H9 (cell line): ENCODE results near the gene CILP2. TPM values are rescaled to one million over a fixed set of nuclear protein-coding genes. Genes with fewer than 3 reads are reported as not detected.

ENCODE experiments used
- DNase-seq: peaks from one replicate; pipeline ENCODE4 v3.0.0-alpha.2; 2017
- H2AFZ ChIP-seq: one replicate; pipeline ENCODE4 v1.6.1; 2013; ENCODE audit warnings: mild to moderate bottlenecking, low read length, control low read depth, moderate library complexity
- H2AK5ac ChIP-seq: 2 replicates; pipeline ENCODE4 v1.6.1; 2013; ENCODE audit warnings: low read length, control low read depth, mixed read lengths; ENCODE audit not compliant: insufficient read length
- H2BK120ac ChIP-seq: one replicate; pipeline ENCODE4 v1.6.1; 2013; ENCODE audit warnings: low read depth, mild to moderate bottlenecking, low read length, control low read depth, inconsistent platforms; ENCODE audit not compliant: poor library complexity, severe bottlenecking
- H2BK12ac ChIP-seq: 2 replicates; pipeline ENCODE4 v1.6.1; 2013; ENCODE audit warnings: low read length, control low read depth, mixed read lengths, low read depth; ENCODE audit not compliant: insufficient read length
- H2BK15ac ChIP-seq: 2 replicates; pipeline ENCODE4 v1.6.1; 2013; ENCODE audit warnings: low read depth, low read length, control low read depth
- H2BK20ac ChIP-seq: one replicate; pipeline ENCODE4 v1.6.1; 2013; ENCODE audit warnings: low read depth, mild to moderate bottlenecking, low read length, control low read depth, inconsistent platforms; ENCODE audit not compliant: poor library complexity, severe bottlenecking
- H2BK5ac ChIP-seq: 2 replicates; pipeline ENCODE4 v1.6.1; 2013; ENCODE audit warnings: low read length, control low read depth, mixed read lengths; ENCODE audit not compliant: insufficient read length
- H3K14ac ChIP-seq: 2 replicates; pipeline ENCODE4 v1.6.1; 2013; ENCODE audit warnings: low read length, control low read depth; ENCODE audit not compliant: insufficient read depth
- H3K18ac ChIP-seq: 2 replicates; pipeline ENCODE4 v1.6.1; 2013; ENCODE audit warnings: low read depth, mild to moderate bottlenecking, mixed read lengths, low read length, control low read depth; ENCODE audit not compliant: insufficient read length
- H3K23ac ChIP-seq: 2 replicates; pipeline ENCODE4 v1.6.1; 2013; ENCODE audit warnings: low read length, control low read depth, mixed read lengths, low read depth; ENCODE audit not compliant: insufficient read length
- H3K23me2 ChIP-seq: 2 replicates; pipeline ENCODE4 v1.6.1; 2013; ENCODE audit warnings: low read depth, mild to moderate bottlenecking, mixed read lengths, low read length, control low read depth; ENCODE audit not compliant: insufficient read length, poor library complexity, severe bottlenecking
- H3K27ac ChIP-seq: 2 replicates; pipeline ENCODE4 v1.5.1; 2013; ENCODE audit warnings: low read length, control low read depth, mixed read lengths, low read depth; ENCODE audit not compliant: insufficient read length
- H3K27me3 ChIP-seq: 2 replicates; pipeline ENCODE4 v1.6.1; 2013; ENCODE audit warnings: low read length, control low read depth, inconsistent platforms; ENCODE audit not compliant: insufficient read depth
- H3K4ac ChIP-seq: 2 replicates; pipeline ENCODE4 v1.6.1; 2013; ENCODE audit warnings: low read depth, mild to moderate bottlenecking, control low read depth, inconsistent platforms, low read length, moderate library complexity
- H3K4me1 ChIP-seq: 2 replicates; pipeline ENCODE4 v1.6.1; 2013; ENCODE audit warnings: low read length, control low read depth, inconsistent platforms; ENCODE audit not compliant: insufficient read depth
- H3K4me2 ChIP-seq: 2 replicates; pipeline ENCODE4 v1.6.1; 2013; ENCODE audit warnings: low read length, control low read depth, mixed read lengths; ENCODE audit not compliant: insufficient read length, insufficient read depth
- H3K56ac ChIP-seq: 2 replicates; pipeline ENCODE4 v1.6.1; 2013; ENCODE audit warnings: low read depth, mild to moderate bottlenecking, mixed read lengths, low read length, control low read depth; ENCODE audit not compliant: insufficient read length
- H3K79me1 ChIP-seq: 2 replicates; pipeline ENCODE4 v1.6.1; 2013; ENCODE audit warnings: low read depth, mild to moderate bottlenecking, moderate library complexity, low read length, control low read depth, inconsistent platforms; ENCODE audit not compliant: insufficient read depth, poor library complexity, severe bottlenecking
- H3K79me2 ChIP-seq: 2 replicates; pipeline ENCODE4 v1.6.1; 2013; ENCODE audit warnings: low read length, control low read depth, inconsistent platforms; ENCODE audit not compliant: insufficient read depth
- H3K9ac ChIP-seq: 2 replicates; pipeline ENCODE4 v1.6.1; 2013; ENCODE audit warnings: low read length, control low read depth, mixed read lengths; ENCODE audit not compliant: insufficient read length; ENCODE audit errors: extremely low read depth
- H3K9me3 ChIP-seq: one replicate; pipeline ENCODE4 v1.6.1; 2013; ENCODE audit warnings: low read depth, low read length, inconsistent platforms; ENCODE audit not compliant: control insufficient read depth
- H3T11ph ChIP-seq: one replicate; pipeline ENCODE4 v1.6.1; 2013; ENCODE audit warnings: mild to moderate bottlenecking, low read length, control low read depth, inconsistent platforms
- H4K20me1 ChIP-seq: one replicate; pipeline ENCODE4 v1.6.1; 2013; ENCODE audit not compliant: control insufficient read depth, insufficient read length, insufficient read depth
- H4K5ac ChIP-seq: 2 replicates; pipeline ENCODE4 v1.6.1; 2013; ENCODE audit warnings: low read depth, mild to moderate bottlenecking, mixed read lengths, low read length, control low read depth; ENCODE audit not compliant: insufficient read length
- H4K8ac ChIP-seq: replicated peaks from 2 replicates; pipeline ENCODE4 v1.6.1; 2013; ENCODE audit warnings: low read length, control low read depth, mixed read lengths, low read depth; ENCODE audit not compliant: insufficient read length
- H4K91ac ChIP-seq: 2 replicates; pipeline ENCODE4 v1.6.1; 2013; ENCODE audit warnings: low read depth, mild to moderate bottlenecking, moderate library complexity, mixed read lengths, low read length, control low read depth; ENCODE audit not compliant: insufficient read length
- H3K27ac Mint-ChIP-seq, 3 experiments: 2 replicates in 2 of 3; 3 replicates in 1 of 3; pipeline ENCODE4 v1.8.0; 2020 to 2021; ENCODE audit warnings: mixed read lengths in 3 of 3, mild to moderate bottlenecking in 1 of 3, moderate library complexity in 1 of 3
- H3K27me3 Mint-ChIP-seq: 2 replicates; pipeline ENCODE4 v1.8.0; 2021; ENCODE audit warnings: low read depth, mild to moderate bottlenecking, moderate library complexity, mixed read lengths
- H3K36me3 Mint-ChIP-seq, 3 experiments: 2 replicates in 2 of 3; 3 replicates in 1 of 3; pipeline ENCODE4 v1.8.0; 2020 to 2021; ENCODE audit warnings: low read depth in 3 of 3, mixed read lengths in 3 of 3; ENCODE audit not compliant: insufficient read depth in 1 of 3
- H3K4me1 Mint-ChIP-seq, 2 experiments: 2 replicates each; pipeline ENCODE4 v1.8.0; 2020; ENCODE audit warnings: mixed read lengths in 2 of 2
- H3K4me3 Mint-ChIP-seq, 2 experiments: 2 replicates in 1 of 2; 3 replicates in 1 of 2; pipeline ENCODE4 v1.8.0; 2020 to 2021; ENCODE audit warnings: mild to moderate bottlenecking in 2 of 2, mixed read lengths in 2 of 2, moderate library complexity in 1 of 2
- H3K9me3 Mint-ChIP-seq, 2 experiments: 2 replicates in 1 of 2; 3 replicates in 1 of 2; pipeline ENCODE4 v1.8.0; 2020; ENCODE audit warnings: mild to moderate bottlenecking in 2 of 2, mixed read lengths in 2 of 2, moderate library complexity in 1 of 2
- CTCF ChIP-seq: fragments of 200-600 bp; sonication (generic); conservative IDR thresholded peaks from 3 replicates; pipeline ENCODE4 v1.8.0; 2021; ENCODE audit warnings: antibody characterized with exemption, mild to moderate bottlenecking
- WGBS: extraction: QIAGEN DNeasy Blood & Tissue Kit; methylation state at CpG from one replicate; pipeline ENCODE4 v1.1.7; 2013; ENCODE audit warnings: missing lambda C conversion rate, low lambda C conversion rate, mixed read lengths; ENCODE audit not compliant: insufficient read length; ENCODE audit errors: extremely low coverage; 5-methylcytosine and 5-hydroxymethylcytosine counted together
- total RNA-seq: library from RNA; stranded (reverse); gene quantifications from 2 replicates; pipeline ENCODE4 v1.2.1, GENCODE V29; 2021

The CILP2 gene
- total RNA-seq, 1 experiment from 2014 or later, result 6.4 TPM

GRCh38 chr19:19552798-19553197, 14.7 kb downstream of the CILP2 start:
- Histone ChIP-seq H4K5ac (no peak overlapping the region), H3K9ac (no peak overlapping the region), H3K27ac (no peak overlapping the region), H3K4ac (no peak overlapping the region), H2BK12ac (no peak overlapping the region), H2BK15ac (no peak overlapping the region), H2AK5ac (no peak overlapping the region), H4K20me1 (no peaks in the 10 kb centered on the region), H3K23me2 (no peaks in the 10 kb centered on the region), H3K56ac (no peak overlapping the region), H4K91ac (no peak overlapping the region), H3K4me2 (no peak overlapping the region), H3K79me1 (no peaks in the 10 kb centered on the region), H3K18ac (no peak overlapping the region), H4K8ac (no peak overlapping the region), H3K4me1 (no peaks in the 10 kb centered on the region), H2AFZ (no peak overlapping the region), H3K27me3 (no peaks in the 10 kb centered on the region), H3K79me2 (no peaks in the 10 kb centered on the region), H3T11ph (no peak overlapping the region), H3K9me3 (no peaks in the 10 kb centered on the region), H2BK120ac (no peak overlapping the region), H2BK20ac (no peak overlapping the region), H2BK5ac (no peak overlapping the region), H3K14ac (no peak overlapping the region), H3K23ac (no peak overlapping the region)
- no CpG with 5 or more reads among the region's 6 CpGs for WGBS
- peak; percentile 74 for TF ChIP-seq CTCF
- Mint-ChIP-seq H3K4me3 (no peak overlapping the region), H3K4me1 (peaks cover 0 to 8% of the 10 kb centered on the region in 2 experiments; a peak in 2 of 4 replicates), H3K36me3 (no peaks in the 10 kb centered on the region; a peak in 1 of 7 replicates), H3K27me3 (peaks cover 7% of the 10 kb centered on the region), H3K9me3 (no peaks in the 10 kb centered on the region; a peak in 1 of 5 replicates), H3K27ac (no peak overlapping the region)
- DNase-seq, result peak; percentile 84
